ENCODE results near the gene REXO5.

The REXO5 gene

GRCh38 chr16:20878682-20879147 is 72.4 kb downstream of the REXO5 start:
- no peak for DNase-seq

DNA sequence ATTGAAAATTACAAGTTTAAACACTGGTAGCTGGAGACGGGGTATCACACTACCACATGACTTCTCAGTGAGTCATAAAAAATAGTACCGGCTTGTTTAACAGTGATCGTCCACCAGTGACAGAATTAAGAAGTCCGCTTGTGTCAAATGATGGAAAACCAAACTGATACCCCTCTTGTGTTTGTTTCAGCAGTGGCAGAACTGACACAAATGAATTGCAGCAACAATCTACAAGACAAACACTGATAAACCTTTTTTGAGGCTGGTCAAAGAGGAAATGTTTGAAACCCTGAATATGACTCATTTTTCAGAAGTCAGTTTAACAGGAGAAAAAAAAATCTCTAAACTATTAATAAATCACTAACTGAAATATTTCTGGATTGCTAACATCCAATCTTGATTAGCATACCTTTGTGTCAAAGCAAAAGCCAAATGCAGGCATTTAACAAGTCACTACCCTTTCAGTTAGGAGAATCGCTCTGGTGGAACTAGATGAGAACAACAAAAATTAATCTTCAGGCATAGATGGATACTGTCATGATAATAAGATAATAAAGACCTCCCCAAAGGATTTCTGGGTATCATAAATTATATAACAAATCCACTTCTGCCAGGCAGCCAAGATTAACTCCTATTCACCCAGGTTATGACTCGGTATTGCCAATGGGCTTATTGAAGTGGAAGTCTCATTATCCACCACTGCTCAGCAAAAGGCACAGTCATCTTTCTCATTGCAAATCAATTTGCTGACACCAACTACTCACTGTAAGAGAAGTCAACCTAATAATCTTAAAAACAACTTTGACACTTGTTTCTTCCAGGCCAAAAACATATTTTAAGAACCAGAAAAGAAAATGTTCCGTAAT is 73.1 kb downstream of the REXO5 start:
- DNase-seq, result no peak

- DNase-seq, result no peak
These were observed 74.7 kb downstream of the REXO5 start for GRCh38 chr16:20880867-20881502.

- no peak for DNase-seq
These were observed 75.2 kb downstream of the REXO5 start for GRCh38 chr16:20881503-20881878.

- DNase-seq, result no peak
These were observed 77.4 kb downstream of the REXO5 start for GRCh38 chr16:20883554-20884239.

DNA sequence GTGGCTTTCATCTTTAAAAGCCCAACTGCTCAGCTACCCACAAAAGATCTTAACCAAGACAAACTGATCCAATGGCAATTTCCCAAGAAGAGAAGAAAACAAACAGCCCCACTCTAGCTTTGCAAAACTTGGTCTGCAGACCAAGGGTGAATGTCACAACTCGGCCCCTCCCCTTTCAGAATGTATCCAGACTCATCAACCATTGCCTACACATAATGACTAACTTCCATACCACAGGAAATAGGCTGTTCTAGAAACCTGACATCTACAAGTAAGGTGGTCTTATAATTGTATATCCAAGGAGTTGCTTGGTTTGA is 77.9 kb downstream of the REXO5 start:
- DNase-seq, result no peak

DNA sequence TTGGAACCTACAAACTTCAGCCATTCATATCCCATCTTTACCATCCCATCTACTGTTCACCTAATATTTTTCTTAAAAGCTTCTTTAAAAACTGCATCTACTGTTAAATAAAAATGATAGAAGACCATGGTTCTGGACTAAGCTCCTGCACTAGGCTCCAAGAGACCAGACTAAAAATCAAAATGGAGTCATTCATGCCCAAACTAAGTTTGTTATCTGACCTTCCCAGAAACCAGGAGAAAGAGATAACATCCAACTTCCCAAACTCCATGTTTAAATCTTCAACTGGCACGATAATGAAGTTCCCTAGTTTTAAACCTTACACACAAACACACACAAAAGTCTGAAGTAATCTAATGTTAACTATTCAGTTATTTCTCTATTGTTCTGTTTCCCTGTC is 80.0 kb downstream of the REXO5 start:
- no peak for DNase-seq

- DNase-seq, result no peak
These were observed 80.9 kb downstream of the REXO5 start for GRCh38 chr16:20887207-20887606.

DNA sequence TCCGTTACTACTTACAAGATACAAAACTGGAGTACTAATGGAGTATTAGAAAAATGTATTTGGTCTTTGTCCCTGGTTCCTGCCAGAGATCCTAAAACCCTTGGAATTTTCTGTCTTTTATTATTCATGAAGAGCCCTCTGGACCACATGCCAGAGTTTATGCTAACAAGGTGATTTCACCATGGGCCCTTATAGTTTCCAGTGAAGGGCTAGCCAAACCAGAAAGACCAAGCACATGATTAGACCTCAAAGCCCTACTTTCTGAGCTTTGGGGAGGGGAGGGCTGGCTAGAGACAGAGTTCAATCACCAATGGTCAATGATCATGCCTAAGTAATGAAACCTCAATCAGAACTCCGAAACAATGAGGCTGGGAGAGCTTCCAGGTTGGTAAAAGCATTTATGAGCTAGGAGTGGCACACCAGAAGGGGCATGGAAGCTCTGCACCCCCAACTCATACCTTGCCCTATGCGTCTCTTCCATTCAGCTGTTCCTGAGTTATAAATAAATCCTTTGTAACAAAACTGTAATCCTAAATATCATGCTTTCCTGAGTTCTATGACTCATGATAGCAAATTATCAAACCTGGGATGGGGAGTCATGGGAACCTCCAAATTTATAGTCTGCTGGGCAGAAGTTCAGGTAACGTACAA is 83.4 kb downstream of the REXO5 start:
- no peak for DNase-seq

GRCh38 chr16:20894388-20894787 is 88.1 kb downstream of the REXO5 start:
- no peak for DNase-seq

- DNase-seq, result no peak
These were observed 91.0 kb downstream of the REXO5 start for GRCh38 chr16:20897253-20897897.

DNA sequence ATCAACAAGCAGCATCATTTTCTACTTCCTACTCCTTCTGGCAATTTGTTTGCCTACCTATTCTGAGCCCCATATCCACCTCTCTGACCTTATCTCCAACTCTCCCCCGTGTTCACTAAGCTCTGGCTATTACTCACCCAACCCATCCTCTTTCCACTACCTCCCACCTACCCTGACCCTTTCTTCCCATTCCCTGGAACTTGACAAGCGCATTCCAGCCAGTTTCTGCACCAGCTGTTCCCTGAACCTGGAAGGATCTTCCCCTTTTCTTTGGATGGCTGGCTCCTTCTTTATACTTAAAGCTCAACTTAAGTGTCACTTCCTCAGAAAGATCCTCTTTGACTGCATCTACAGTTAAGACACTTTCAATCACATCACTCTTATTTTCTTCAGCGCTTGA is 91.6 kb downstream of the REXO5 start:
- no peak for DNase-seq

DNA sequence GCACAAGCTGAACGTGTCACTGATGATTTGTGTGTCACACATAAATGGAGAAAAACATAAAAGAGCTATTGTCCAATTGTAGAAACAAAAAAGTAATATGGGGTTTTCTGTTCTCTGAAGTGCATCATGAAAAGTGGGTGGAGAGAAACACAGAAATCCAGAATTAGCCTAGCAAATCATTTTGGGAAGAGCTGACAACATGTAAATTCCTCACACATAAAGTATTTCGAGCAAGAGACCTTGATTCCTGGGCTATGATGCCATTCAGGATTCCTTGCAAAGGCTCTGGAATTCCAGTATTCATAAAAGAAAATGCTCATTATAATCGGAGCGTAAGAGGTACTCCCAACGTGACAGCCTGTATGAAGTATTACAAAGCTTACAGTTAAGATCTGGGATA is 92.7 kb downstream of the REXO5 start:
- no peak for DNase-seq

All from activated CD8-positive, alpha-beta memory T cell treated with anti-CD3 and anti-CD28 coated beads, Interleukin-2, amount 50 U/mL, for 4 hours (primary cell).